Stimulated activated CD4-positive, alpha-beta T cell treated with anti-CD3 and anti-CD28 coated beads, Interleukin-15, amount 100 ng/mL, for 1 hour (primary cell): Measurements from ENCODE around the gene MAGEA3.
"Not testable (repeated sequence)": the region's sequence is repeated elsewhere in the genome, so short reads cannot be mapped to it uniquely, and the experiment has no call there.

Experiments used
- DNase-seq, 2 donors: peaks; one replicate each; pipeline ENCODE4 v3.0.0-alpha.2; 2020; ENCODE audit warnings: low read depth in 1 of 2, low spot score in 1 of 2

Gene MAGEA3

GRCh38 chrX:152697952-152698931 is at the start of gene MAGEA3:
Gene MAGEA3 (plus strand): TSS chrX:152698794. CDS start chrX:152700833, 2,039 bp downstream.
- DNase-seq = not testable (repeated sequence)

GRCh38 chrX:152652060-152652459 is 46.5 kb upstream of the MAGEA3 start:
- no peak for DNase-seq

GRCh38 chrX:152652467-152652866 is 46.1 kb upstream of the MAGEA3 start:
- no peak for DNase-seq

GRCh38 chrX:152656087-152656486 is 42.5 kb upstream of the MAGEA3 start:
- DNase-seq = no peak

- no peak for DNase-seq
Measured at GRCh38 chrX:152656890-152657289, 41.7 kb upstream of the MAGEA3 start.

- no peak for DNase-seq
Measured at GRCh38 chrX:152658302-152658701, 40.3 kb upstream of the MAGEA3 start.

- no peak for DNase-seq
Measured at GRCh38 chrX:152663086-152663485, 35.5 kb upstream of the MAGEA3 start.

GRCh38 chrX:152674135-152674534 is 24.5 kb upstream of the MAGEA3 start:
- DNase-seq = no peak

- not testable (repeated sequence) for DNase-seq
Measured at GRCh38 chrX:152674652-152675051, 23.9 kb upstream of the MAGEA3 start.

- not testable (repeated sequence) for DNase-seq
Measured at GRCh38 chrX:152681012-152681411, 17.6 kb upstream of the MAGEA3 start.

- not testable (repeated sequence) for DNase-seq
Measured at GRCh38 chrX:152700390-152700789, 1.8 kb downstream of the MAGEA3 start.

GRCh38 chrX:152706500-152706899 is 7.9 kb downstream of the MAGEA3 start:
- DNase-seq = not testable (repeated sequence)

- not testable (repeated sequence) for DNase-seq
Measured at GRCh38 chrX:152709173-152709572, 10.6 kb downstream of the MAGEA3 start, which contains the start of gene CSAG2. Gene CSAG2 (minus strand): TSS chrX:152709273. CDS start chrX:152709112, 161 bp downstream.

- DNase-seq = not testable (repeated sequence)
Measured at GRCh38 chrX:152713195-152713594, 14.6 kb downstream of the MAGEA3 start.

- DNase-seq = not testable (repeated sequence)
Measured at GRCh38 chrX:152713815-152714787, 15.5 kb downstream of the MAGEA3 start, which contains the start of gene MAGEA2B. Gene MAGEA2B (plus strand): TSS chrX:152714628. CDS start chrX:152717107, 2,479 bp downstream.

GRCh38 chrX:152725409-152725808 is 26.8 kb downstream of the MAGEA3 start:
- DNase-seq = no peak

- no peak for DNase-seq
Measured at GRCh38 chrX:152733261-152733975, 34.8 kb downstream of the MAGEA3 start, which contains the start of the genes CSAG1 and MAGEA12. Gene CSAG1 (minus strand): TSS chrX:152733721. CDS start chrX:152732460, 1,261 bp downstream. Gene MAGEA12 (plus strand): TSS chrX:152733757. CDS start chrX:152736162, 2,405 bp downstream.

- not testable (repeated sequence) for DNase-seq
Measured at GRCh38 chrX:152734143-152734858, 35.7 kb downstream of the MAGEA3 start.

GRCh38 chrX:152735101-152735500 is 36.5 kb downstream of the MAGEA3 start:
- no peak for DNase-seq
